ENCODE data around the gene NLK. TPM values are rescaled to one million over a fixed set of nuclear protein-coding genes. Genes with fewer than 3 reads are reported as not detected.

The NLK gene
- total RNA-seq, 4 donors from 2014 or later, result 6.2 to 40.5 (median 29.9) TPM

GRCh38 chr17:28199115-28199514 is 156.6 kb downstream of the NLK start:
- H3K4me1 ChIP-seq, result no peaks in the 10 kb centered on the region
- TF ChIP-seq EP300 (IDR thresholded peaks at IDR 0.05; ENCODE audit: low read depth), result no peak
- TF ChIP-seq POLR2A (IDR thresholded peaks at IDR 0.05), result no peak
- TF ChIP-seq, protein P1, sequence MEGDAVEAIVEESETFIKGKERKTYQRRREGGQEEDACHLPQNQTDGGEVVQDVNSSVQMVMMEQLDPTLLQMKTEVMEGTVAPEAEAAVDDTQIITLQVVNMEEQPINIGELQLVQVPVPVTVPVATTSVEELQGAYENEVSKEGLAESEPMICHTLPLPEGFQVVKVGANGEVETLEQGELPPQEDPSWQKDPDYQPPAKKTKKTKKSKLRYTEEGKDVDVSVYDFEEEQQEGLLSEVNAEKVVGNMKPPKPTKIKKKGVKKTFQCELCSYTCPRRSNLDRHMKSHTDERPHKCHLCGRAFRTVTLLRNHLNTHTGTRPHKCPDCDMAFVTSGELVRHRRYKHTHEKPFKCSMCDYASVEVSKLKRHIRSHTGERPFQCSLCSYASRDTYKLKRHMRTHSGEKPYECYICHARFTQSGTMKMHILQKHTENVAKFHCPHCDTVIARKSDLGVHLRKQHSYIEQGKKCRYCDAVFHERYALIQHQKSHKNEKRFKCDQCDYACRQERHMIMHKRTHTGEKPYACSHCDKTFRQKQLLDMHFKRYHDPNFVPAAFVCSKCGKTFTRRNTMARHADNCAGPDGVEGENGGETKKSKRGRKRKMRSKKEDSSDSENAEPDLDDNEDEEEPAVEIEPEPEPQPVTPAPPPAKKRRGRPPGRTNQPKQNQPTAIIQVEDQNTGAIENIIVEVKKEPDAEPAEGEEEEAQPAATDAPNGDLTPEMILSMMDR (IDR thresholded peaks at IDR 0.05), result no peak
- TF ChIP-seq POLR2AphosphoS5 (IDR thresholded peaks at IDR 0.05), result no peak
- in situ Hi-C loops (cut with MboI; ENCODE audit: low pct_ligation_motif_present in 1 of 4, low pct_unique_long_range_greater_than_20kb in 1 of 4, low sequenced_read_pairs in 3 of 4), result loop anchor here in 1 of 4 donors (25.0 kb wide), 1 partner anchor 162 kb away; the partner anchor contains the start of gene NLK

GRCh38 chr17:28199728-28200127 is 157.3 kb downstream of the NLK start:
- WGBS, 2 donors (ENCODE audit: low coverage in 1 of 2), result 76 to 89% methylated on average over 2 of the region's 2 CpGs
- DNase-seq, result no peak
- Histone ChIP-seq H3K27ac (no peak overlapping the region), H3K27me3 (no peaks in the 10 kb centered on the region), H3K4me1 (no peaks in the 10 kb centered on the region), H3K36me3 (peaks cover 0 to 13% (median 0%) of the 10 kb centered on the region in 4 donors), H3K9me3 (no peaks in the 10 kb centered on the region), H3K4me3 (no peak overlapping the region)
- TF ChIP-seq POLR2A (IDR thresholded peaks at IDR 0.05) (no peak), POLR2AphosphoS5 (IDR thresholded peaks at IDR 0.05) (no peak), EP300 (IDR thresholded peaks at IDR 0.05; ENCODE audit: low read depth) (no peak)
- TF ChIP-seq, protein P1 (IDR thresholded peaks at IDR 0.05), result no peak
- intact Hi-C loops (cut with DNase I; ENCODE audit: low total_unique reads), result no loop called here
- in situ Hi-C loops (cut with MboI; ENCODE audit: low pct_ligation_motif_present in 1 of 4, low pct_unique_long_range_greater_than_20kb in 1 of 4, low sequenced_read_pairs in 3 of 4), result loop anchor here in 1 of 4 donors (25.0 kb wide), 1 partner anchor 162 kb away; the partner anchor contains the start of gene NLK

More at GRCh38 chr17:28199115-28199514, 156.6 kb downstream of the NLK start:
- WGBS, 2 donors (ENCODE audit: low coverage in 1 of 2), result 86 to 94% methylated on average over 3 to 6 of the region's 6 CpGs
- Histone ChIP-seq H3K27me3 (no peaks in the 10 kb centered on the region), H3K9me3 (no peaks in the 10 kb centered on the region), H3K27ac (no peak overlapping the region), H3K36me3 (peaks cover 0 to 13% (median 0%) of the 10 kb centered on the region in 4 donors), H3K4me3 (no peak overlapping the region)
- intact Hi-C loops (cut with DNase I; ENCODE audit: low total_unique reads), result no loop called here
- DNase-seq, result no peak

DNA sequence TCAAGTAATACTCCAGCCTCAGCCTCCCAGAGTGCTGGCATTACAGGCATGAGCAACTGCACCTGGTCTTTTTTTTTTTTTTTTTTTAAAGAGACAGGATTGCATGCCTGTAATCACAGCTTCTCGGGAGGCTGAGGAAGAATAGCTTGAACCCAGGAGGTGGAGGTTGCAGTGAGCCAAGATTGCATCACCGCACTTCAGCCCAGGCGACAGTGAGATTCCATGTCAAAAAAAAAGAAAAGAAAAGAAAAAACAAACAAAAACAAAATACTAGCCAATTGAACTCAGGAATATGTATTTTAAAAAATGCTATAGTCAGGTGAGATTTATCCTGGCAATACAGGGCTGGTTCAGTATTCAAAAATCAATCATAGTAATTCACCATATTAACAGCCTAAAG is 158.8 kb downstream of the NLK start:
- TF ChIP-seq EP300 (IDR thresholded peaks at IDR 0.05; ENCODE audit: low read depth), result no peak
- TF ChIP-seq POLR2AphosphoS5 (IDR thresholded peaks at IDR 0.05), result no peak
- TF ChIP-seq, protein P1 (IDR thresholded peaks at IDR 0.05), result no peak
- no peak for TF ChIP-seq POLR2A (IDR thresholded peaks at IDR 0.05)
- Histone ChIP-seq H3K27ac (no peak overlapping the region), H3K9me3 (no peaks in the 10 kb centered on the region), H3K4me3 (no peak overlapping the region), H3K27me3 (no peaks in the 10 kb centered on the region), H3K36me3 (peaks cover 0 to 6% (median 0%) of the 10 kb centered on the region in 4 donors), H3K4me1 (no peaks in the 10 kb centered on the region)
- DNase-seq, result no peak
- in situ Hi-C loops (cut with MboI; ENCODE audit: low pct_ligation_motif_present in 1 of 4, low pct_unique_long_range_greater_than_20kb in 1 of 4, low sequenced_read_pairs in 3 of 4) (no loop called here), intact Hi-C loops (cut with DNase I; ENCODE audit: low total_unique reads) (no loop called here)
- 50 to 82% methylated on average over 1 to 3 of the region's 3 CpGs for WGBS, 2 donors (ENCODE audit: low coverage in 1 of 2)

DNA sequence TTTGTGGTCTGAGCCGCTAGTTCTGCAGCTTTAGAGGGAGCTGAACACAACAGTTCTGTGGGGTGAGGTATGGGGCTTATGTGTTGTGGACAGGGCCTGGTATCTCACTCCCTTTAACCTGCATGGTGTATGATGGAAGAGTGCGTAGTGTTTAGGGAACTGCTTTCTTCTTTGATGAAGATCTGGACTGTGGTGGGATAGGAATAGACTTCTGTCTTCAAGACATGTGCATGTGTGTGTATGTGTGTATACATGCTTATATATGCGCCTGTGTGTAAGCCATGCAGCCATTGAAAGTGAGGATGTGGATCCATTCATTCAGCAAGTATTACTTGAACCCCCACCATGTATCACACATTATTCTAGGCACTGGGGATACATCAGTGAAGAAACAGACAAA is 161.8 kb downstream of the NLK start:
- in situ Hi-C loops (cut with MboI; ENCODE audit: low pct_ligation_motif_present in 1 of 4, low pct_unique_long_range_greater_than_20kb in 1 of 4, low sequenced_read_pairs in 3 of 4), result no loop called here
- DNase-seq, result no peak
- Histone ChIP-seq H3K4me1 (no peaks in the 10 kb centered on the region), H3K27me3 (no peaks in the 10 kb centered on the region), H3K36me3 (no peaks in the 10 kb centered on the region), H3K9me3 (no peaks in the 10 kb centered on the region), H3K4me3 (no peak overlapping the region), H3K27ac (no peak overlapping the region)
- WGBS, 2 donors (ENCODE audit: low coverage in 1 of 2), result 86 to 87% methylated on average over 1 to 3 of the region's 3 CpGs
- intact Hi-C loops (cut with DNase I; ENCODE audit: low total_unique reads), result no loop called here
- TF ChIP-seq POLR2A (IDR thresholded peaks at IDR 0.05) (no peak), EP300 (IDR thresholded peaks at IDR 0.05; ENCODE audit: low read depth) (no peak), POLR2AphosphoS5 (IDR thresholded peaks at IDR 0.05) (no peak)
- TF ChIP-seq, protein P1 (IDR thresholded peaks at IDR 0.05), result no peak

All from transverse colon (tissue), 4 donors.